Hepatocyte (in vitro differentiated cells): ENCODE results near the gene ESRRA.

Experiments
- CTCF ChIP-seq: fragments of 200-600 bp; sonication (generic); IDR thresholded peaks from 2 replicates; pipeline ENCODE4 v1.5.1; 2016; ENCODE audit warnings: antibody characterized with exemption, mild to moderate bottlenecking; ENCODE audit not compliant: poor library complexity
- EZH2 ChIP-seq: fragments of 200-600 bp; sonication (generic); IDR thresholded peaks from 2 replicates; pipeline ENCODE4 v1.6.1; 2016; ENCODE audit warnings: antibody characterized with exemption, mild to moderate bottlenecking, borderline replicate concordance
- EZH2phosphoT487 ChIP-seq: fragments of 200-600 bp; sonication (generic); IDR thresholded peaks from one replicate; pipeline ENCODE4 v1.6.1; 2018; ENCODE audit warnings: antibody characterized with exemption, mild to moderate bottlenecking, low read depth, moderate library complexity; ENCODE audit not compliant: unreplicated experiment, severe bottlenecking

- no peak for TF ChIP-seq CTCF
- TF ChIP-seq EZH2, result no peak
- no peak for TF ChIP-seq EZH2phosphoT487
Observed at GRCh38 chr11:64303109-64304031, 2.0 kb upstream of the ESRRA start.
